HG02642 (cell line): ENCODE results near the gene NGEF.
"Not testable (repeated sequence)": the region's sequence is repeated elsewhere in the genome, so short reads cannot be mapped to it uniquely, and the experiment has no call there.

ENCODE experiments used
- ATAC-seq: cut with Tn5 transposase; IDR thresholded peaks from one replicate; pipeline ENCODE4 v1.9.1; 2021; ENCODE audit warnings: mild to moderate bottlenecking; ENCODE audit not compliant: unreplicated experiment, poor library complexity

The NGEF gene

DNA sequence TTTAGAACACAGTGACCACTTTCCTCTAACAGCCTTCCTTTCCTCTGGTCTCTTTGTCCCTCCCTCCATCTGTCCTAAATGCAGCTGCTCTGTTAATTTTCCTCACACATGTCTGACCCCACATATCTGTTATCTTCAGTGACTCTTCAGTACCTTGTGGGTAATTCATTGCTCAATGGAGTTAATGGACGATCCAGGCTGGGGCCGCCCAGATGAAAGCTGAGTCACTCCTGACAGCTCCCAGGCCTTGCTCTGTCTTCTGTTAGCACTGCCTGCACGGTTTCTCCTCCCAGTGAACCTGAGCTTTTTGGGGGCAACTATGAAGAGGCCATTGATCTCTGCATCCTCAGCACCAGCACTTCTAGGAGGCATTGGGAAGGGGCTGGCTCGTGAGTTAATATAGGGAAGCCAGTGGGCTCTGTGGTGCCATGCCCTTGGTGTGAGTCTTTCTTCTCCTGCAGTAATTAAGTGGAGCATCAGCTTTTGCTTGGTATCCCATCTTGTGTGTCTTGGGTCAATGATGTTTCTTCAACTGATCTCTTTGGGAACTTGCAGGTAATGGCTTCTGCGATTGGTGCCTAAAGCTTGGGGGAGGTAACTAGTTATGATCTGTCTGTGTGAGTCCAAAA lies 75.7 kb downstream of the NGEF start:
- ATAC-seq = no peak

DNA sequence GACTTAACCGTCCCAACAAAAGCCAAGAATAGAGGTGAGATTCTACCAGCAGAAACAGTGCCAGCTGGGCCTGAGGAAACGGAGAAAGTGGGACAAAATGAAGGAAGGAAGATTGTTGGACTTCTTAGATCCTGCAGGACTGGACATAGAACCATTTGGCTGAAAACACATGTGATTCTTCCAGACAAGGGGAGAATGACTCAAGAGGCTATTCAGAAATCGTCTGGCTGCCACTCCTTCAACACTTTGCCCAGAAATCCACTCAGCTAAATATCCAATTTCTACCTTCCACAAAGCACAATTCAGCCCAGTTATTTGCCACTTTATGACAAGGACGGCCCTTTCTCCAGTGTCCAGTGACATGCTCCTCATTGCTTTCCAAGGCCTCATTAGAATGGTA lies 81.4 kb downstream of the NGEF start:
- ATAC-seq = no peak

GRCh38 chr2:232930059-232930400 lies 83.0 kb downstream of the NGEF start:
- ATAC-seq = no peak

DNA sequence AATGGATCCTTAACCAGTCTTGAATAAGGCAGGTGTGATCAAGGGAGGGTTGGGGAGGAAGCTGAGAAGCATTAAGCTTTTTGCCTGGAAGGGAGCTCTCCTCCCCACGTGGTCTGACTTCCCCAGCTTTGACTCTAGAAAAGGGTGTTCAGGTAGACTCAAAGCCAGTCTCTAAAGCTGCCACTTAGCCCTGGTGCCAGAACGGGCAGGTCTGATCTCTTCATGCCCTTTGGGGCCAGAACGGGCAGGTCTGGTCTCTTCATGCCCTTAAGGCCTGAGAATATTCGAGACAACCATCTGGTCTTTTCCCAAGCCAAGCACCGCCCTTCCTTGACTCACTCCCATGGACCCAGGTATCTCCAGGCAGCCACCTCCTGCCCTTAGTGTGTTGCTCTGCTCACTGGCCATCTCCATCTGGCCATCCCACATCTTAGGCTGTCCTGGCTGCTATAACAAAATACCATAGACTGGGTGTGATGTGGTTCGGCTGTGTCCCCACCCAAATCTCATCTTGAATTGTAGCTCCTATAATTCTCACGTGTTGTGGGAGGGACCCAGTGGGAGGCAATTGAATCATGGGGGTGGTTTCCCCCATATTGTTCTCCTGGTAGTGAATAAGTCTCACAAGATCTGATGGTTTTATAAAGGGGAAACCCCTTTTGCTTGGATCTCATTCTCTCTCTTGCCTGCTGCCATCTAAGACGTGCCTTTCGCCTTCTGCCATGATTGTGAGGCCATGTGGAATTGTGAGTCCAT lies 83.6 kb downstream of the NGEF start:
- ATAC-seq = no peak

DNA sequence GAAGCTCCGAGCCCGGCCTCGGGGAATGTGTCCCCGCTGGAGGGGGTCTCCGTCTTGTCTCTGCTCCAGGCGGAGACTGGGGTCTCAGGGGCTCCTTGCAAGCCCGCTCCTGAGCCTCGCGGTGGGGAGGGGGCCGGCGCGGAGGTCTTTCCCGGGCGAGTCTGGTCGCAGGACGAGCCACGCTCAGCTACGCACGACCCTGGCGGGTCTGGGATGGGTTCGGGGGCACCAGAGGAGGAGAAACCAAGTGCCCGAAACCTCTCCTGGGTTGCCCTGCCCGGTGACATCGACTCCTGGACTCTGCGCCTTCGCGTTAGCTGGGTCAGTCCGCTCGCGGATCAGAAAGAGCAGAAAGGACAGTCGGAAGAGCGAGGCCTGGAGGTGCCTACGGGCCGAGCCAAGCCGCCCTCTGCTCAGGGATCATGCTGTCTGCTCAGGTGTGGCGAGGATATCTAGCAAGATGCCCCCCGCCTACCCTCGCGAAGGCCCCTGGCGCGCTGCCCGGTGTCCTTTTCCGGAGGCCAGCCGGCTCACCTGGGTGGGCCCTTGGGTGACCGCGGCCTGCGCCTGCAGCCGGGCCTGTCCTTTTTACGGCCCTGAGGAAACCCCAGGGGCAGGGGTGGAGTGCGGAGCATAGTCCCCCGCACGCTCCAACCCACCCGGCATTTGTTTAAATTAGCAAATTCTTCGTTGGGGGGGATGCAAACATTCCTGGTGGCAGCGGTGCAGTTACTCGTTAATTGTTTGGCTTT lies 84.3 kb downstream of the NGEF start:
- ATAC-seq = no peak

DNA sequence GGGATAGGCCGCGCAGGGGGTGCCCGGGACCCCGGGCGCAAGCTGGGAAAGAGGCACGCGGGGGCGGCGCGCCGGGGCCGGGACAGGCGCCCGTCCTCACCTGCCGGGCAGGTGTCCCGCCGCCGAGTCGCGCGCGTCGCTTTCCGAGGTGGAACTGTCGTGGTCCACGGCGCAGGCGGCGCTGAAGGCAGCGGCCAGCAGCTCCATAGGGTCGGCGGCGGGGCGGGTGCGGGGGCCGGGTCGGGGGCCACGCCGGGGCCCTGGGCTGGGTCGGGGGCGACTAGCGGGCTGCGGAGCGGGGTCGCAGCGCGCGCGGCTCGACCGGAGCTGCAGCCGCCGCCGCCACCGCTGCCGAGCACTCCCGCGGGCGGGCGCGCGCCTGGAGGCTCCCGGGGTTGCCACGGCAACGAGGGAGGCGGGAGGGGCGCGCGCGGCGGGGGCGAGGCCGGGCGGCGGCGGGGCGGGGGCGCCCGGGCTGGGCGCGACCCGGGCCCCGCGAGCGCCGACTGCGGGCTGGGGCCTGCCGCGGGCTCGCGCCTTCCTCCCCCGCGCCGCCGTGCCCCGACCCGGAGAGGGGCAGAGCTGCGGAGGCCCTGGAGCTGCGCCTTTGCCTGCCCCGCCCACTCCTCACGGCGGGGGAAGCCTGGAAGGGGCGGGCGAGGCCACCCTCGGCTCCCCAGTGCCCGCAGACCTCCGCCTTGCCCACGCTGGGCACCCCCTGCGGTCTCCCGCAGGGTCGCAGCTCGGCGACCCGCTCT lies 85.1 kb downstream of the NGEF start:
- no peak for ATAC-seq

GRCh38 chr2:232927032-232927792 lies 85.8 kb downstream of the NGEF start:
- no peak for ATAC-seq

GRCh38 chr2:232926431-232926939 lies 86.6 kb downstream of the NGEF start:
- no peak for ATAC-seq

DNA sequence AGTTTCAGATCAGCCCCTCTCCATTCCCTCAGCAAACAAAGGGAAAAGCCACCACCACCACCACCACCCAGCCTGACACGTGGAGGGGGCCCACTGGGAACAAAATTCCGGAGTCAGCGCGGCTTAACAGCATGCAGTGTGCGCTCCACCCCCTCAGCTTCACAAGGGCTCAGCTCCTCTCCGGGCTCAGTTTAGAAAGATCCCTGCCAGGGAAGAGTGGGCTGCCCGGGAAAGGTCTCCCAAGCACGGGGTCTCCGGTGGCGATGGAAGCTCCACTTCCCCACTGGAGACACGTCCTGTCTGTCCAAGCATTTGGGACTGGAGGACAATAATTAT lies 87.3 kb downstream of the NGEF start:
- ATAC-seq = no peak

DNA sequence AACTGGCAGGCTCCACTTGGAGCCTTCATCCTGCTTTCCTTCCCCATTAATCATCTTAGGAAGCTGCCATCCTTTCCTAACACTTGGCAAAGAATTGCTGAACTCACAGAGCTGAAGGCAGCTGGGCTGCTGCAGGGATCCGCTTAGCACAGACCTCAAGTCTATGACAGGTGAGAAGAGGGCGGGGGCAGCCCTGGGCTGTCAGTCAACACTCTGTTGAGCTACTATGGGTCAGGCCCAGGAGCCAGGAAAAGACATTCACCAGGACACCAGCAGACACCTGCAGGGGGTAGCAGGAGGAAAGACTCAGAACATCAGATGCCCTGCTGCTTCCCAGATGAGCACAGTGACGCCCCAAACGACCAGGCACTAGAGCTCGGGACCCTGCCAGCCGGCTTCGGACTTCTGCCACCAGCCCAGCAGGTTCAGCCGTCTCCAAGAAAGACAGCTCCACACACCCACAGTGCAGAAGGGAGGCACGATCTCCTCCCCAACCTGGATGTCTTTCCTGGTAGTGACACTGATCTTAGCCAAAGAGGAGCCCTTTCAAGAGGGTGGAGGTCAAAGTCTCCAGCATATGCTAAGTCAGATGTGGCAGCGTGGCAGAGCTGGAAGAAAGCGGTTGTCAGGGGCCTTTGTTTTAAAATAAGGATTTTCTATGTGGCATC lies 87.8 kb downstream of the NGEF start:
- no peak for ATAC-seq

DNA sequence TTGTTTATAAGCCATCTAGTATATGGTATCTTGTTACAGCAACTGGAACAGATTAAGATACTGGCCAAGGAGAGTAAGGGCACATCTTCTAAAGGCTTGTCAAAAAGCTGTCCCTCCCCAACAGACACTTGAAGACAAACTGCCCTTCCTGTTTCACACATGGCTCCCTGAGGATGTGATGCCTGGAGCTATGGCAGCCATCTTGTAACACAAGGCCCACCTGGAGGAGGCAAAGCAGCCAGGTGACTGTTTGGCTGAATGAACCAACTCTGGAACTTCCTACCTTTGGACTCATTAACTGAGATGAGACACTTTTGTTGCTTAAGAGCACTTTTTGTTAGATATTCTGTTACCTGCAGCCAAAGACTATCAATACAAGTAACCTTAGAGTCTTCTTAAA lies 88.6 kb downstream of the NGEF start:
- ATAC-seq = no peak

GRCh38 chr2:232920760-232921159 lies 92.3 kb downstream of the NGEF start:
- no peak for ATAC-seq

- no peak for ATAC-seq
Measured at GRCh38 chr2:232920055-232920454, 93.0 kb downstream of the NGEF start.

DNA sequence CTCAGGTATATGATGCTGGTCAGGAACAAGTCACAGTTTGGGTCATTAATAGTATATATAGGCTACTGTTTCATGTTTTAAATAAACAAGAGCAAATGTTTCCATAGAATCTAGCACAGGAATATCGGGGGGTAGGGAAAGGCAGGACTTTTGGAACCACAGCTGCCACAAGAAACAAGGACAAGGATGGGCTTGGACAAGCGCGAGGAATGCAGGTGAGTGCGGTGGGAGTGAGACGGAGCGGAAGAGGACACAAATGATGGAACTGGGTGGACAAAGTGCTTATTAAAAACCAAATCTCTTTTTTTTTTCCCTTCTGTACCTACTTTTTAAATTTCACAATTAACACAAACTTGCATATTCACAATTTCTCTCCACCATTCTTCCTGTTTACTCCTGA lies 93.9 kb downstream of the NGEF start:
- ATAC-seq = no peak

DNA sequence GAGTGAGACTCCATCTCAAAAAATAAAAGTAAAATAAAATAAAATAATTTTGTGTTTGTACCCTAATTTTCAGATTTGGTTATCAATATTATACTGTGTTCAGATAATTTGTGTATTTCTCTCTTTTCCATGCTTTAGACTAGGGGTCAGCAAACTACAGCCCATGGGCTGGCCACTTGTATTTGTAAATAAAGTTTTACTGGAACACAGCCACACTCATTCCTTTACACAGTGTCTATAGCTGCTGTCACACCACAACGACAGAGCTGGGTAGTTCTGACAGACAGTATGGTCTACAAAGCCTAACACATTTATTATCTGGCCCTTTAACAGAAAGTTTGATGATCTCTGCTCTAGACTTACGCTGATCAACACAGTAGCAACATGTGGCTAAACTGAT lies 99.2 kb downstream of the NGEF start:
- no peak for ATAC-seq

- ATAC-seq = no peak
Measured at GRCh38 chr2:232911712-232912277, 101.3 kb downstream of the NGEF start.

DNA sequence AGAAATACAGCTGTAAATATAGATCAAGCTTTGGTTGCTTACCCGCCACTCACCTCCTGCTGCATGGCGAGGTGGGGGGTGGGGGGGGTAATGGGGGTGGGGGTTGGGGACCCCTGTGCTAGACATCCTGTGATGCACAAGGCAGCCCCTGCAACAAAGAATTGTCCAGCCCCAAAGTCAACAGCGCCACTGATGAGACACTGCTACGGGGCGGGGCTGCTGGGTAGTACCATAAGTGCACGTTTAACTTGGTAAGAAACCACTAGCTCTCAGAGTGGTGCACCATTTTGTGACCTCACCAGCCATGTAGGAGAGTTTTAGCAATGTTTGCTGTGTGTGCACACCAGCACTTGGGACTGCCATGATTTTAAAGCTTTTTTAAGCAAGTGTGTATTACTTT lies 102.7 kb downstream of the NGEF start:
- no peak for ATAC-seq

GRCh38 chr2:232908695-232909094 lies 104.4 kb downstream of the NGEF start:
- no peak for ATAC-seq

DNA sequence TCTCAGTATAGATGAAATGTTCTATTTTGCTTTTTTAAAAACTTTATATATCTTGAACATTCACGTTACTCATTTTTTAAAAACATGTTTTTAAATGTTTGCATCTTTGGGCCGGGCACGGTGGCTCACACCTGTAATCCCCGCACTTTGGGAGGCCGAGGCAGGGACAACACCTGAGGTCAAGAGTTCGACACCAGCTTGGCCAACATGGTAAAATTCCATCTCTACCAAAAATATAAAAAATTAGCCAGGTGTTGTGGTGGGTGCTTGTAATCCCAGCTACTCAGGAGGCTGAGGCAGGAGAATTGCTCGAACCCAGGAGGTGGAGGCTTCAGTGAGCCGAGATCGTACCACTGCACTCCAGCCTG lies 105.4 kb downstream of the NGEF start:
- ATAC-seq = not testable (repeated sequence)
